GM18502 (cell line): ENCODE results near the gene OGFOD3.
"Not testable (repeated sequence)": the region's sequence is repeated elsewhere in the genome, so short reads cannot be mapped to it uniquely, and the experiment has no call there.

Experiments used
- ATAC-seq: cut with Tn5 transposase; IDR thresholded peaks from one replicate; pipeline ENCODE4 v1.9.1; 2021; ENCODE audit warnings: mild to moderate bottlenecking; ENCODE audit not compliant: unreplicated experiment, poor library complexity

The OGFOD3 gene

GRCh38 chr17:82435601-82436583, 17.5 kb upstream of the OGFOD3 start:
- no peak for ATAC-seq

GRCh38 chr17:82435103-82435502, 16.7 kb upstream of the OGFOD3 start:
- ATAC-seq: no peak

GRCh38 chr17:82434216-82434565, 15.8 kb upstream of the OGFOD3 start:
- no peak for ATAC-seq

DNA sequence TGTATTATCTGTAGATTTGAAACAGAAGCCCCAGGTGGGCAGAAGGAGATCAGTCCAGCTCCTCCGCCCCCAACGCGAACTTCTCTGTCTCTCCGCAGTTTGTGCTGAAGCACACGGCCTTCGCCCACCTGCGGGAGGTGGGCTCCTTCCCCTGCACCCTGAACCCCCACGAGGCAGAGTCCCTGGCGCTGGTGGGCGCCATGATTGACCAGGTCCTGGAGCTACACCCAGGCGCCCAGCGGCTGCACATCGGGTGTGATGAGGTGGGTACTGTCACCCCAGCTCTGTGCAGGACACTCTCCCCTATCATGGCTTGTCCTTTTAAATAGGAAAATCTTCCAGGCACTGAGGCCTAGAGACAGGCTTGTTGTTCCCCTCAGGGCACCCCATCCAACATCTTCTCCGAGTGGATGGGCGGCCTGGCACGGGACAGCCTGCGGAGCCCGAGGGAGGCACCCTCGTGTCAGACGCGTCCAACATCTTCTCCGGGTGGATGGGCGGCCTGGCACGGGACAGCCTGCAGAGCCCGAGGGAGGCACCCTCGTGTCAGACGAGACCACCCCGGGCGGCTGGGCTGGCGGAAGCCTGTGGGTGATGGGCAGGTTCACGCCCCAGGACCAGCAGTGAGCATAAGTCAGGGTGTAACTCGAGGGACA, 15.3 kb upstream of the OGFOD3 start:
- ATAC-seq: no peak

GRCh38 chr17:82432017-82432416, 13.6 kb upstream of the OGFOD3 start:
- ATAC-seq: no peak

DNA sequence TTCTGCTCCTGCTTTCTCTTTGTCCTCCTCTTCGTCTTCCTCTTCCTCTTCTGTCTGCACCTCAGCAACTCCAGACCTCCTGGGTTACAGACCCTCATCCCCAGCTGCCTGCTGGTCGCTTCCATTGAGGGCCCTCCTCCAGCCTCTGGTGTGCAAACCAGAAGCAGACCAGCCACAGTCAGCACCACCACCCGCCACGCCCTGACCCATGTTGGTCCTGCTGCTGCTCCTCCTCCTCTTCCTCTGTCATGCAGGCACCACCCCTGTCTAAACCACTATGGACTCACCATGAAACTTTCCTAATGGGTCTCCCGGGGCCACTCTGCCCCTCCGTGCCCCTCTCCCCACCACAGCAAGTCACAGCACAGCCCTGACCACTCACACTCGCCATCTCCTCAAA, 11.4 kb upstream of the OGFOD3 start:
- ATAC-seq: no peak

GRCh38 chr17:82428546-82428945, 10.2 kb upstream of the OGFOD3 start:
- no peak for ATAC-seq

GRCh38 chr17:82424863-82425159, 6.4 kb upstream of the OGFOD3 start:
- no peak for ATAC-seq

GRCh38 chr17:82424001-82424862, 5.8 kb upstream of the OGFOD3 start:
- no peak for ATAC-seq

- no peak for ATAC-seq
Measured at GRCh38 chr17:82419540-82419939, 1.2 kb upstream of the OGFOD3 start.

DNA sequence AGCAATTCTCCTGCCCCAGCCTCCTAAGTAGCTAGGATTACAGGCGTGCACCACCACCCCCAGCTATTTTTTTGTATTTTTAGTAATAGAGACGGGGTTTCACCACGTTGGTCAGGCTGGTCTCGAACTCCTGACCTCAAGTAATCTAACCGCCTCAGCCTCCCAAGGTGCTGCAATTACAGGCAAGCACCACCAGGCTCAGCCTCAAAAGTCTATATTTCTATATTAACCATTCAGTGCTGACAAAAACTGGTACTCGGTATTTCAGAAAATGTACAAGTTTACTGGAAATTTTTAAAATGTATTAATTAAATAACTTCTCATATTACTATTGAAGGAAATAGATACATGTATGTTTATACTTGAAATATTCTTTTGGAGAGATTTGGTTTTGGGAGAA, 1.6 kb downstream of the OGFOD3 start:
- no peak for ATAC-seq

GRCh38 chr17:82416264-82416663, 2.1 kb downstream of the OGFOD3 start:
- ATAC-seq: no peak

DNA sequence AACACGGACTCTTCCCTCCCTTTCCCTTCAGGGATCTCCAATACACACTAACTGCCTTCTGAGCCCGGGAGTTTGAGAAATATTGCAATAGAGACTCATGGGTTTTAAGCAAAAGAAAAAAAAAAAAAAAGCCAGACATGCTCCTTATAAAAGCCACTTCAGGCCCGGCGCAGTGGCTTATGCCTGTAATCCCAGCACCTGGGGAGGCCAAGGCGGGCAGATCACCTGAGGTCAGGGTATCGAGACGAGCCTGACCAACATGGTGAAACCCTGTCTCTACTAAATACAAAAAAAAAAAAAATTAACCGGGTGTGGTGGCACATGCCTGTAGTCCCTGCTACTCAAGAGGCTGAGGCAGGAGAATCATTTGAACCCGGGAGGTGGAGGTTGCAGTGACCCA, 2.6 kb downstream of the OGFOD3 start:
- no peak for ATAC-seq

DNA sequence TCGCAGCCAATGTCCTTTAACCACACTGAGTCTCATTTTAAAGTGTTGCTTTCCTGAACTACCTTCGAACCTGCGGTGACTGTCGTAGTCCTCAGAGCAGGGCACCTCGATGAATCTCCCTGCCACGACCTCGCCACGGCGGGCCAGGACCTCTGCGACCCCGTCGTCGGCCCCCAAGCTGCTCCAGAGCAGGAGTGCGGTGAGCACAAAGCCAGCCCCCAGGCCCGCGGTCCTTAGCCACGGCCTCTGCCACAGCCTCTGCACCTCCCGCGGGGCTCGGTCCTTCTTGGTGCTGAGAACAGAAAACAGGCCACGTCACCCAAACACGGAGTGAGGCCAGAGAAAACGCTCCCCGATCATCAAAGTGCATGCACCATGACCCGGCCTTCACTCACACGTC, 3.0 kb downstream of the OGFOD3 start:
- ATAC-seq: no peak

- ATAC-seq: no peak
Measured at GRCh38 chr17:82414548-82415281, 3.7 kb downstream of the OGFOD3 start.

DNA sequence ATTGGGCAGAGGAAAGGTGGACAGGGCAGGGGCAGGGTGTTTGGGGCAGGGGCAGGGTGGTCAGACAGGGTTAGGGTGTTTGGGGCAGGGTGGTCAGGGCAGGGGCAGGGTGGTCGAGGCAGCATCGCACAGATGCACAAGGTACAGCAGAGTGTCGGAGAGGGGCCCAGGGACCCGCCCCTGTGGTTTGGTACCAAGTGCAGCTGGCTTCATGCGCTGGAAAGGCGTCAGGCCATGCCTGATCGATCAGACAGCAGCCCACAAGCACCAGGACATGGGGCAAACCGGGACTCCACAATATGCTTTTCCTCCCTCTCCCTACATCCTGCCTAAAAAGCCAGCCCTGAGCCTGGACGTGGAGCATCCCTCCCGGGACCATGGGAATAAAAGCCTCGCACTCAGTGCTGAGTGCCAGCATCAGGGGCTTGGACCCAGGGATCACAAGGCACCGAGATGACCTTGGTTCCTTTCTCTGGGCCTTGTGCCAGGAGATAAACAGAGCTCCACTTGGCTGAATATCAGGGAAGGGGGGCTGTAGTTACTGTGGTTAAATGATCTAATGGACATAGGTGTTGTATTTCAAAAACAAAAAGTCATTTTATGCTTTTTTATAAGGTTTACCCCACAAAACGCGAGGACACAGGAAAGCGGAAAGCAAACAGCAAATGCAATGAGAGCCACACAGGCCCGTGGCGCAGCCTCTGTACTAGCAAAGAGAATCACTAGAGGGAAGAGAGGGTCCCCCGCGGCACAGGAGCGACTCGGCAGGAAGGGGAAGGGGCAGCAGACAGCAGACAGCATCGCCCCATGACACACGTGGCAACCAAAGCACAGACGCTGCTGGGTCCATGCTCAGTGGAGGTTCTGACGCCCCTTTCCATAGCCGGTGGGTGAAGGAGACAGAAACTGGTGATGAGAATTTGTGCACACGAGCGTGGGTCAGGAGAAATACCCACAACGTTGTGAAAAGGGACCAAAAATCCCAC, 5.6 kb downstream of the OGFOD3 start:
- ATAC-seq: no peak

DNA sequence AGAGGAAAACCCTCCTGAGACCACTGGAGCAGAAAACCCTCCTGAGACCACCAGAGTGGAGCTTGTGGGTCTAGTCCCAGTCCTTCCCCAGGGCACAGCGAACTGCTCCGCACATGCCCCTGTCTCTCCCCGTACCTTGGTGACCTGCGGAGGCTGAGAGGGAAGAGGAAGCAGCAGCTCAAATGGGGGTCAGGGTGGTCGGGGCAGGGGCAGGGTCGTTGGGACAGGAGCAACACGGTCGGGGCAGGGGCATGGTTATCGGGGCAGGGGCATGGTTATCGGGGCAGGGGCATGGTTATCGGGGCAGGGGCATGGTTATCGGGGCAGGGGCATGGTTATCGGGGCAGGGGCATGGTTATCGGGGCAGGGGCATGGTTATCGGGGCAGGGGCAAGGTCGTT, 6.3 kb downstream of the OGFOD3 start:
- not testable (repeated sequence) for ATAC-seq

GRCh38 chr17:82411396-82412053, 6.9 kb downstream of the OGFOD3 start:
- no peak for ATAC-seq
